HepG2 (cell line): Measurements from ENCODE around the gene MAN2A2. TPM values are rescaled to one million over a fixed set of nuclear protein-coding genes. Genes with fewer than 3 reads are reported as not detected.

Experiments used
- ZNF281 ChIP-seq: sonication (generic); formaldehyde crosslinking; IDR thresholded peaks from 2 replicates; pipeline ENCODE4 v1.4.0; 2020; ENCODE audit warnings: missing genetic modification reagents, borderline replicate concordance
- polyA plus RNA-seq, 8 experiments: library from polyadenylated mRNA; depleted of rRNA in 3 of 8; stranded (reverse) in 7 of 8; unstranded in 1 of 8; fragments of >200 nt; fragmentation: Illumina TruSeq in 4 of 8; extraction: Trizol in 4 of 8; gene quantifications; 2 replicates each; pipeline versions ENCODE4 v1.2.1 to v1.2.3, GENCODE V29; 2011 to 2016; ENCODE audit warnings: low read depth in 4 of 8, missing spikeins in 1 of 8, mixed read lengths in 1 of 8; ENCODE audit not compliant: insufficient read depth in 1 of 8
- small RNA-seq, 3 experiments: library from RNA; depleted of rRNA; stranded (forward); fragments of <200 nt; gene quantifications; one replicate each; pipeline ENCODE3, GENCODE V24; 2012; ENCODE audit warnings: low read depth in 2 of 3, low replicate concordance in 1 of 3; ENCODE audit not compliant: insufficient read length in 3 of 3, insufficient read depth in 2 of 3
- total RNA-seq, 5 experiments: library from RNA; depleted of rRNA; stranded (reverse); fragments of >200 nt; fragmentation: Illumina TruSeq; extraction: Trizol; gene quantifications; 2 replicates each; pipeline ENCODE4 v1.2.3, GENCODE V29; 2016; ENCODE audit warnings: low read depth in 1 of 5

The MAN2A2 gene
- total and polyA plus RNA-seq, 2 of the 13 experiments (the other 11 are each of a cell fraction or from before 2014, with no cell fraction given), result 17.5 to 51.5 TPM

- TF ChIP-seq ZNF281 (CRISPR knock-in tag), result no peak
Measured at GRCh38 chr15:90972133-90972532, 69.0 kb downstream of the MAN2A2 start (continued).

Small RNA genes within 50 kb of the gene (small RNA-seq; reads per million reads assigned to genes)
- 0 reads per million in 3 experiments for gene RN7SL363P

Other genes starting within 250 kb of the MAN2A2 start
- gene BLM, start 186.0 kb upstream of the MAN2A2 start, total RNA-seq (2016; rRNA removed; fragmentation: Illumina TruSeq; extraction: Trizol), result 11.8 and 17.4 TPM in 2 replicates
- gene BLM, start 186.0 kb upstream of the MAN2A2 start, polyA plus RNA-seq (2011; rRNA removed), result 2.8 and 5.1 TPM in 2 replicates
- 13.9 and 17.4 TPM in 2 replicates for gene FURIN, start 34.7 kb upstream of the MAN2A2 start, total RNA-seq (2016; rRNA removed; fragmentation: Illumina TruSeq; extraction: Trizol)
- 15.2 and 17.3 TPM in 2 replicates for gene FURIN, start 34.7 kb upstream of the MAN2A2 start, polyA plus RNA-seq (2011; rRNA removed)
- 8.5 and 9.5 TPM in 2 replicates for gene FES, start 18.8 kb upstream of the MAN2A2 start, total RNA-seq (2016; rRNA removed; fragmentation: Illumina TruSeq; extraction: Trizol)
- gene FES, start 18.8 kb upstream of the MAN2A2 start, polyA plus RNA-seq (2011; rRNA removed), result 4.0 and 4.3 TPM in 2 replicates
- 28.3 and 30.0 TPM in 2 replicates for gene HDDC3, start 29.2 kb downstream of the MAN2A2 start, total RNA-seq (2016; rRNA removed; fragmentation: Illumina TruSeq; extraction: Trizol)
- 18.7 and 21.7 TPM in 2 replicates for gene HDDC3, start 29.2 kb downstream of the MAN2A2 start, polyA plus RNA-seq (2011; rRNA removed)
- 39.2 and 39.7 TPM in 2 replicates for gene UNC45A, start 32.0 kb downstream of the MAN2A2 start, total RNA-seq (2016; rRNA removed; fragmentation: Illumina TruSeq; extraction: Trizol)
- gene UNC45A, start 32.0 kb downstream of the MAN2A2 start, polyA plus RNA-seq (2011; rRNA removed), result 33.8 and 39.6 TPM in 2 replicates
- gene RCCD1, start 51.6 kb downstream of the MAN2A2 start, total RNA-seq (2016; rRNA removed; fragmentation: Illumina TruSeq; extraction: Trizol), result 10.0 and 15.1 TPM in 2 replicates
- gene RCCD1, start 51.6 kb downstream of the MAN2A2 start, polyA plus RNA-seq (2011; rRNA removed), result 12.9 and 14.1 TPM in 2 replicates
- gene PRC1, start 91.2 kb downstream of the MAN2A2 start, total RNA-seq (2016; rRNA removed; fragmentation: Illumina TruSeq; extraction: Trizol), result 162 and 214 TPM in 2 replicates
- gene PRC1, start 91.2 kb downstream of the MAN2A2 start, polyA plus RNA-seq (2011; rRNA removed), result 85.1 and 137 TPM in 2 replicates
- 14.7 and 16.5 TPM in 2 replicates for gene VPS33B, start 119.3 kb downstream of the MAN2A2 start, total RNA-seq (2016; rRNA removed; fragmentation: Illumina TruSeq; extraction: Trizol)
- 13.9 and 15.8 TPM in 2 replicates for gene VPS33B, start 119.3 kb downstream of the MAN2A2 start, polyA plus RNA-seq (2011; rRNA removed)
- gene SV2B, start 197.0 kb downstream of the MAN2A2 start, total RNA-seq (2016; rRNA removed; fragmentation: Illumina TruSeq; extraction: Trizol), result not detected in 2 replicates
- not detected in 2 replicates for gene SV2B, start 197.0 kb downstream of the MAN2A2 start, polyA plus RNA-seq (2011; rRNA removed)